ENCODE measurements around the gene FHAD1.

- TF ChIP-seq EZH2 (IDR thresholded peaks at IDR 0.05; ENCODE audit: borderline replicate concordance, insufficient read depth, low read depth, low read length, poor library complexity, severe bottlenecking) = no peak
- TF ChIP-seq, protein P1, sequence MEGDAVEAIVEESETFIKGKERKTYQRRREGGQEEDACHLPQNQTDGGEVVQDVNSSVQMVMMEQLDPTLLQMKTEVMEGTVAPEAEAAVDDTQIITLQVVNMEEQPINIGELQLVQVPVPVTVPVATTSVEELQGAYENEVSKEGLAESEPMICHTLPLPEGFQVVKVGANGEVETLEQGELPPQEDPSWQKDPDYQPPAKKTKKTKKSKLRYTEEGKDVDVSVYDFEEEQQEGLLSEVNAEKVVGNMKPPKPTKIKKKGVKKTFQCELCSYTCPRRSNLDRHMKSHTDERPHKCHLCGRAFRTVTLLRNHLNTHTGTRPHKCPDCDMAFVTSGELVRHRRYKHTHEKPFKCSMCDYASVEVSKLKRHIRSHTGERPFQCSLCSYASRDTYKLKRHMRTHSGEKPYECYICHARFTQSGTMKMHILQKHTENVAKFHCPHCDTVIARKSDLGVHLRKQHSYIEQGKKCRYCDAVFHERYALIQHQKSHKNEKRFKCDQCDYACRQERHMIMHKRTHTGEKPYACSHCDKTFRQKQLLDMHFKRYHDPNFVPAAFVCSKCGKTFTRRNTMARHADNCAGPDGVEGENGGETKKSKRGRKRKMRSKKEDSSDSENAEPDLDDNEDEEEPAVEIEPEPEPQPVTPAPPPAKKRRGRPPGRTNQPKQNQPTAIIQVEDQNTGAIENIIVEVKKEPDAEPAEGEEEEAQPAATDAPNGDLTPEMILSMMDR (IDR thresholded peaks at IDR 0.05) = no peak
Observed at GRCh38 chr1:15343729-15344128, 96.7 kb downstream of the FHAD1 start.
